Natural killer cell (primary cell): ENCODE data around the gene TLR6. TPM values are rescaled to one million over a fixed set of nuclear protein-coding genes. Genes with fewer than 3 reads are reported as not detected.

Experiments
- ATAC-seq, 3 donors: fragments of 150-1000 bp in 2 of 3; fragments of 200-7000 bp in 1 of 3; cut with Tn5 transposase; 1 replicate in 1 of 3; 2 replicates in 2 of 3; pipeline ENCODE4 v1.10.0; 2021; ENCODE audit warnings: mild to moderate bottlenecking in 2 of 3, moderate library complexity in 2 of 3
- DNase-seq, 2 donors: peaks; one replicate each; pipeline versions ENCODE4 v3.0.0 to v3.0.0-alpha.2; 2013 to 2021; ENCODE audit warnings: mixed read lengths in 1 of 2
- H3K27ac ChIP-seq: one replicate; pipeline ENCODE4 v1.5.1; 2013; ENCODE audit warnings: mild to moderate bottlenecking, low read length
- H3K27me3 ChIP-seq: one replicate; pipeline ENCODE4 v1.6.1; 2013; ENCODE audit warnings: low read length; ENCODE audit not compliant: control insufficient read depth, insufficient read depth
- H3K36me3 ChIP-seq: one replicate; pipeline ENCODE4 v1.6.1; 2013; ENCODE audit warnings: low read length; ENCODE audit not compliant: control insufficient read depth, insufficient read depth
- H3K4me1 ChIP-seq: one replicate; pipeline ENCODE4 v1.6.1; 2013; ENCODE audit warnings: low read length; ENCODE audit not compliant: control insufficient read depth, insufficient read depth
- H3K4me3 ChIP-seq: one replicate; pipeline ENCODE4 v1.5.1; 2013; ENCODE audit warnings: low read length
- H3K9me3 ChIP-seq: one replicate; pipeline ENCODE4 v1.6.1; 2013; ENCODE audit warnings: low read length; ENCODE audit not compliant: control insufficient read depth, insufficient read depth
- H3K27ac Mint-ChIP-seq, 2 donors: one replicate each; pipeline ENCODE4 v1.8.0; 2022; ENCODE audit warnings: mild to moderate bottlenecking in 2 of 2, mixed read lengths in 2 of 2, moderate library complexity in 1 of 2
- H3K27me3 Mint-ChIP-seq, 2 donors: one replicate each; pipeline ENCODE4 v1.8.0; 2022; ENCODE audit warnings: low read depth in 2 of 2, mixed read lengths in 2 of 2
- H3K36me3 Mint-ChIP-seq: one replicate; pipeline ENCODE4 v1.8.0; 2022; ENCODE audit warnings: mixed read lengths
- H3K4me1 Mint-ChIP-seq, 2 donors: one replicate each; pipeline ENCODE4 v1.8.0; 2022; ENCODE audit warnings: mixed read lengths in 2 of 2
- H3K4me3 Mint-ChIP-seq: one replicate; pipeline ENCODE4 v1.8.0; 2022; ENCODE audit warnings: mild to moderate bottlenecking, moderate library complexity, mixed read lengths
- H3K9me3 Mint-ChIP-seq, 2 donors: one replicate each; pipeline ENCODE4 v1.8.0; 2022; ENCODE audit warnings: mixed read lengths in 2 of 2
- WGBS: methylation state at CpG from one replicate; pipeline ENCODE4 v1.1.7; 2013; ENCODE audit warnings: missing lambda C conversion rate; ENCODE audit not compliant: insufficient coverage; 5-methylcytosine and 5-hydroxymethylcytosine counted together
- intact Hi-C: fragments of 100-400 bp; cut with micrococcal nuclease; formaldehyde crosslinking; loops from one replicate; pipeline ENCODE4 v1.14.2; 2022
- total RNA-seq, 4 donors: library from RNA; stranded (reverse); fragments of 120-200 nt in 1 of 4; gene quantifications; one replicate each; pipeline versions ENCODE4 v1.2.3 to v1.2.4, GENCODE V29; 2013 to 2022
- TF ChIP-seq, protein P1 (sequence below): fragments of 200-600 bp; IDR thresholded peaks from one replicate; pipeline ENCODE4 v1.8.0; 2022; ENCODE audit warnings: antibody characterized with exemption

Gene TLR6, protein sequence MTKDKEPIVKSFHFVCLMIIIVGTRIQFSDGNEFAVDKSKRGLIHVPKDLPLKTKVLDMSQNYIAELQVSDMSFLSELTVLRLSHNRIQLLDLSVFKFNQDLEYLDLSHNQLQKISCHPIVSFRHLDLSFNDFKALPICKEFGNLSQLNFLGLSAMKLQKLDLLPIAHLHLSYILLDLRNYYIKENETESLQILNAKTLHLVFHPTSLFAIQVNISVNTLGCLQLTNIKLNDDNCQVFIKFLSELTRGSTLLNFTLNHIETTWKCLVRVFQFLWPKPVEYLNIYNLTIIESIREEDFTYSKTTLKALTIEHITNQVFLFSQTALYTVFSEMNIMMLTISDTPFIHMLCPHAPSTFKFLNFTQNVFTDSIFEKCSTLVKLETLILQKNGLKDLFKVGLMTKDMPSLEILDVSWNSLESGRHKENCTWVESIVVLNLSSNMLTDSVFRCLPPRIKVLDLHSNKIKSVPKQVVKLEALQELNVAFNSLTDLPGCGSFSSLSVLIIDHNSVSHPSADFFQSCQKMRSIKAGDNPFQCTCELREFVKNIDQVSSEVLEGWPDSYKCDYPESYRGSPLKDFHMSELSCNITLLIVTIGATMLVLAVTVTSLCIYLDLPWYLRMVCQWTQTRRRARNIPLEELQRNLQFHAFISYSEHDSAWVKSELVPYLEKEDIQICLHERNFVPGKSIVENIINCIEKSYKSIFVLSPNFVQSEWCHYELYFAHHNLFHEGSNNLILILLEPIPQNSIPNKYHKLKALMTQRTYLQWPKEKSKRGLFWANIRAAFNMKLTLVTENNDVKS
- total RNA-seq, result 1 to 10 TPM; 6.3 to 9.8 (median 6.8) TPM
- total RNA-seq (2013), result 34.3 TPM

DNA sequence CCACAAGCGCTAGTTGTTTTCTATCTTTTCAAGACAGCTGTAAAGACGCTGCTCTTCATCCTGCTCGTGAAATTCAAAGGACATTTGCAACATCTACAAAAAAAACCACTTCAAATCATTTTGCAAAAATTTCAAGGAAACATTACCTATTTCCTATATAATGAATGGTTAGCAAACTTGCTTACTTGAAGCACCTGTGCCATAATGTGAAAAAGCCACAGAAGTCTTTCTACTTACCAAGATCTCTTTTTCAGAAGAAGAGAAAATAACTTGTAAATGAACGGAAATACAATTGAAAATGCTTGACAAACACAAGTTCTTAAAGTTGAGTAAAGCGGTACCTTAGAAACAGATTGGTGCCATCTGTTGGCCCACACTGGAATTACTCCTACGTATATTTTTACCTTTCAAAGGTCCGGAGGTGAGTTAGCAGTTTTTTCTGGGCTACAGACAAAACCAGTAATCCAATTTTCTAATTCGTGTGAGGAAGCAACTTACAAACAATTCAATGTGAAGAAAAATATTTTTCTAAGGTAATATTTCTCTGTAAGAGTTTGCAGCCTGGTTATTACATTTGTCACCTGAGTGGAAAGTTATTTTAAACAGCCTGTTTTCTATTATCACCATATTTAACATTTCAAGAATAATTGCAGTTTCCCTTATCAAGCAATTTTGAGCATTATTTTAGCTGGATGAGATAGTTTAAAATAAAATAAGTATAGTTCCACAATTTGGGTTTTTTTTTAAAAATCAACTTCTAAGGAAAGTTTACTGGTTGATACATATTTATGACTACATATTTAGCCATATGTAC lies at the start of gene TLR6:
TLR6 (minus strand) TSS at position 294 of the 814 bp plus-strand sequence. CDS start 27,344 bp downstream, outside the sequence.
- intact Hi-C loops, result loop anchor here (1.0 to 5.0 kb wide), 3 partner anchors 54 to 678 kb away; partner anchors contain the start of gene TLR1
- peak within 1 kb of the TSS; percentile 48 for H3K4me3 ChIP-seq

DNA sequence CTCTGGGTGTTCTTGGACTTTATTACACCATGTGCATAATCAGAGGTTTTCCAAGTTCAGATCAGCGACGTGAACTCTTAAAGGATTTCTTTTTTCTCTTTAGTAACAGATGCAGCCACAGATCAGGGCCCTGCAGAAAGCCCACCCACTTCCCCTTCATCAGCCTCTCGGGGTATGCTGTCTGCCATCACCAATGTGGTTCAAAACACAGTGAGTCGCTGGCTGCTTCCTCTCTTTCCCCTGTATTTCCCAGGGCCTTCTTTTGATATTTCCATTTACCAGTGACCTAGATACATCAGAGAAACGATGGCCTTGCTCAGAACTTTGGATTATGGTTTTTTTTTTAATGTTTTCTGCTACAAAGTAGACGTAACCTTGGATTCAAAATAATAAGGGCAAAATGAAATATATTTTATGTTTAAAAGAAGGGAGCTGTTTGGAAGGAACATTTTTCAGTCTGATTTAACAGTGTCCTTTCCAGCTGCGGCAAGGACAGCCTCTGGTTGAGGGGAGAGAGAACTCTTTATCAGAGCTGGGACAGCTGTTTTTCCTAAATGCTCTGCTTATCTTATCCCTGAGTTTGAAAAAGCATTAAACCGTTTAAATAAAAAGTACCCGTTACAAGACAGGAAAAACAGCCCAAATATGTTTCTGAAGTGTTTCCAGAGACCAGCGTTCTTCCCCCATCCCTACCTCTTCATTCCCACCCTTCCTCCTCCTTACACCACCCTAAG lies 49.2 kb upstream of the TLR6 start:
- Histone ChIP-seq H3K27ac (no peak overlapping the region), H3K4me1 (no peaks in the 10 kb centered on the region), H3K9me3 (no peaks in the 10 kb centered on the region), H3K4me3 (no peak overlapping the region), H3K27me3 (no peaks in the 10 kb centered on the region), H3K36me3 (no peaks in the 10 kb centered on the region)
- intact Hi-C loops, result no loop called here
- Mint-ChIP-seq H3K36me3 (no peaks in the 10 kb centered on the region), H3K4me3 (no peak overlapping the region), H3K4me1 (no peaks in the 10 kb centered on the region), H3K9me3 (no peaks in the 10 kb centered on the region), H3K27me3 (peaks cover 0 to 2% of the 10 kb centered on the region in 2 donors), H3K27ac (no peak overlapping the region)
- WGBS, result 41% methylated on average over 10 of the region's 10 CpGs
- DNase-seq, result no peak
- ATAC-seq, result no peak
- TF ChIP-seq, protein P1, sequence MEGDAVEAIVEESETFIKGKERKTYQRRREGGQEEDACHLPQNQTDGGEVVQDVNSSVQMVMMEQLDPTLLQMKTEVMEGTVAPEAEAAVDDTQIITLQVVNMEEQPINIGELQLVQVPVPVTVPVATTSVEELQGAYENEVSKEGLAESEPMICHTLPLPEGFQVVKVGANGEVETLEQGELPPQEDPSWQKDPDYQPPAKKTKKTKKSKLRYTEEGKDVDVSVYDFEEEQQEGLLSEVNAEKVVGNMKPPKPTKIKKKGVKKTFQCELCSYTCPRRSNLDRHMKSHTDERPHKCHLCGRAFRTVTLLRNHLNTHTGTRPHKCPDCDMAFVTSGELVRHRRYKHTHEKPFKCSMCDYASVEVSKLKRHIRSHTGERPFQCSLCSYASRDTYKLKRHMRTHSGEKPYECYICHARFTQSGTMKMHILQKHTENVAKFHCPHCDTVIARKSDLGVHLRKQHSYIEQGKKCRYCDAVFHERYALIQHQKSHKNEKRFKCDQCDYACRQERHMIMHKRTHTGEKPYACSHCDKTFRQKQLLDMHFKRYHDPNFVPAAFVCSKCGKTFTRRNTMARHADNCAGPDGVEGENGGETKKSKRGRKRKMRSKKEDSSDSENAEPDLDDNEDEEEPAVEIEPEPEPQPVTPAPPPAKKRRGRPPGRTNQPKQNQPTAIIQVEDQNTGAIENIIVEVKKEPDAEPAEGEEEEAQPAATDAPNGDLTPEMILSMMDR, result no peak

More for the DNA sequence above, at the start of gene TLR6:
- Mint-ChIP-seq H3K27me3 (peaks cover 8 to 10% of the 10 kb centered on the region in 2 donors), H3K36me3 (no peaks in the 10 kb centered on the region), H3K9me3 (no peaks in the 10 kb centered on the region), H3K27ac (peak within 1 kb of the TSS; percentile 78 to 84), H3K4me1 (peaks cover 0 to 13% of the 10 kb centered on the region in 2 donors), H3K4me3 (peak within 1 kb of the TSS; percentile 92)
- TF ChIP-seq, protein P1, result peak; percentile 83
- peak within 1 kb of the TSS; percentile 65 for H3K27ac ChIP-seq
- ATAC-seq (peak; percentile 77 to 81 (median 79)), DNase-seq (peak in 1 of 2 donors; percentile 89)
- H3K27me3 ChIP-seq, result no peaks in the 10 kb centered on the region
- peaks cover 13% of the 10 kb centered on the region for H3K4me1 ChIP-seq
- H3K36me3 ChIP-seq, result no peaks in the 10 kb centered on the region
- H3K9me3 ChIP-seq, result no peaks in the 10 kb centered on the region
- 1% methylated on average over 4 of the region's 8 CpGs for WGBS

DNA sequence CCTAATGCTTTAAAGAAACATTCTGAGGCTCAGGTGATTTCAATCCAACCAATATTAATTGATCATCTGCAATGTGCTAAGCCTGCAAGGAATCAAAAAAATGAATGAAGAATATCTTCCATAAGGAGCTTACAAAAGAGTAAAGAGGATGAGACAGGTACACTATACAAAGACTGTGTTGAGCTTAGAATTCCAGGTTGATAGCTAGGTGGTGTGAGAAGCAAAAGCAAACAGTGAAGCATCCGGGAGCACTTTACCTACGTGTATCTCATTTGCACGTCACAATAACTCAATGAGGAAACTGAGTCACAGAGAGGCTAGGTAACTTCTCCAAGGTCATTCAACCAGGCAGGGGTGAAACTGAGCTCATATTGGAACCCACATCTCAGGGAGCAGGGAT lies 48.1 kb upstream of the TLR6 start:
- no peaks in the 10 kb centered on the region for H3K36me3 ChIP-seq
- Mint-ChIP-seq H3K27ac (no peak overlapping the region), H3K36me3 (no peaks in the 10 kb centered on the region), H3K4me1 (no peaks in the 10 kb centered on the region), H3K27me3 (peaks cover 0 to 5% of the 10 kb centered on the region in 2 donors), H3K4me3 (no peak overlapping the region), H3K9me3 (no peaks in the 10 kb centered on the region)
- 94% methylated on average over 3 of the region's 3 CpGs for WGBS
- H3K9me3 ChIP-seq, result no peaks in the 10 kb centered on the region
- DNase-seq (no peak), ATAC-seq (no peak)
- no peaks in the 10 kb centered on the region for H3K27me3 ChIP-seq
- intact Hi-C loops, result no loop called here
- TF ChIP-seq, protein P1, result no peak
- H3K4me1 ChIP-seq, result no peaks in the 10 kb centered on the region
- no peak overlapping the region for H3K27ac ChIP-seq
- no peak overlapping the region for H3K4me3 ChIP-seq
